B cell (primary cell): Measurements from ENCODE around the gene CARD10.

Source experiments
- CTCF ChIP-seq: fragments of 200-600 bp; IDR thresholded peaks from one replicate; pipeline ENCODE4 v1.8.0; 2022; ENCODE audit warnings: antibody characterized with exemption, mild to moderate bottlenecking
- EZH2 ChIP-seq: IDR thresholded peaks from 2 replicates; pipeline ENCODE4 v1.6.1; 2012; ENCODE audit warnings: borderline replicate concordance, low read depth, mild to moderate bottlenecking, moderate library complexity, low read length; ENCODE audit not compliant: insufficient read depth, poor library complexity, severe bottlenecking

GRCh38 chr22:37455896-37456295 is 63.3 kb downstream of the CARD10 start:
- no peak for TF ChIP-seq CTCF
- TF ChIP-seq EZH2 = no peak
